Suprapubic skin (tissue), 4 donors: ENCODE data around the gene CCNYL1. TPM values are rescaled to one million over a fixed set of nuclear protein-coding genes. Genes with fewer than 3 reads are reported as not detected.

Experiments
- DNase-seq, 2 donors: peaks; one replicate each; pipeline ENCODE4 v3.0.0-alpha.2; 2019; ENCODE audit warnings: low spot score in 2 of 2
- H3K27ac ChIP-seq: fragments of 200-600 bp; sonication (generic); one replicate; pipeline ENCODE4 v1.5.1; 2019
- H3K27me3 ChIP-seq: fragments of 200-600 bp; sonication (generic); one replicate; pipeline ENCODE4 v1.5.1; 2019
- H3K36me3 ChIP-seq: fragments of 200-600 bp; sonication (generic); one replicate; pipeline ENCODE4 v1.5.1; 2019
- H3K4me1 ChIP-seq: fragments of 200-600 bp; sonication (generic); one replicate; pipeline ENCODE4 v1.5.1; 2019
- H3K4me3 ChIP-seq: fragments of 200-600 bp; sonication (generic); one replicate; pipeline ENCODE4 v1.5.1; 2019; ENCODE audit warnings: mild to moderate bottlenecking
- H3K9me3 ChIP-seq: fragments of 200-600 bp; sonication (generic); one replicate; pipeline ENCODE4 v1.5.1; 2019
- CTCF ChIP-seq, 2 donors: fragments of 200-600 bp in 1 of 2; fragments of 450-650 bp in 1 of 2; sonication (generic) in 1 of 2; IDR thresholded peaks; one replicate each; pipeline ENCODE4 v1.5.1; 2016 to 2019; ENCODE audit warnings: antibody characterized with exemption in 2 of 2, mild to moderate bottlenecking in 1 of 2, moderate library complexity in 1 of 2
- EP300 ChIP-seq: sonication (generic); formaldehyde crosslinking; IDR thresholded peaks from one replicate; pipeline ENCODE4 v1.6.1; 2017; ENCODE audit warnings: antibody characterized with exemption
- POLR2A ChIP-seq, 2 donors: fragments of 450-650 bp; IDR thresholded peaks; one replicate each; pipeline ENCODE4 v1.6.1; 2017; ENCODE audit warnings: antibody characterized with exemption in 2 of 2, mild to moderate bottlenecking in 2 of 2, moderate library complexity in 2 of 2
- POLR2AphosphoS5 ChIP-seq, 3 donors: sonication (generic); formaldehyde crosslinking; IDR thresholded peaks; one replicate each; pipeline ENCODE4 v1.6.1; 2017; ENCODE audit warnings: antibody characterized with exemption in 3 of 3
- WGBS: methylation state at CpG from one replicate; pipeline ENCODE4 v1.1.5; 2018; 5-methylcytosine and 5-hydroxymethylcytosine counted together
- total RNA-seq, 4 donors: library from RNA; depleted of rRNA; stranded (reverse); fragments of >200 nt; gene quantifications; one replicate each; pipeline ENCODE4 v1.1.0, GENCODE V29; 2016

The CCNYL1 gene
- total RNA-seq, 4 donors from 2014 or later: 3.1 to 11.3 (median 5.4) TPM

GRCh38 chr2:207729465-207729998 is 18.1 kb downstream of the CCNYL1 start:
- WGBS: 90% methylated on average over 8 of the region's 8 CpGs
- no peaks in the 10 kb centered on the region for H3K9me3 ChIP-seq
- DNase-seq: no peak
- TF ChIP-seq POLR2A (IDR thresholded peaks at IDR 0.05): no peak
- TF ChIP-seq CTCF (IDR thresholded peaks at IDR 0.05): no peak
- no peak for TF ChIP-seq POLR2AphosphoS5 (IDR thresholded peaks at IDR 0.05)
- no peak for TF ChIP-seq EP300
- no peak overlapping the region for H3K27ac ChIP-seq
- peaks cover 15% of the 10 kb centered on the region for H3K36me3 ChIP-seq
- no peak overlapping the region for H3K4me3 ChIP-seq
- no peaks in the 10 kb centered on the region for H3K4me1 ChIP-seq
- no peaks in the 10 kb centered on the region for H3K27me3 ChIP-seq

GRCh38 chr2:207731138-207731537 is 19.7 kb downstream of the CCNYL1 start:
- WGBS: 100% methylated on average over 1 of the region's 1 CpG
- Histone ChIP-seq H3K9me3 (no peaks in the 10 kb centered on the region), H3K4me1 (no peaks in the 10 kb centered on the region), H3K27me3 (no peaks in the 10 kb centered on the region), H3K4me3 (no peak overlapping the region), H3K27ac (no peak overlapping the region), H3K36me3 (peaks cover 15% of the 10 kb centered on the region)
- no peak for TF ChIP-seq CTCF (IDR thresholded peaks at IDR 0.05)
- no peak for TF ChIP-seq POLR2AphosphoS5 (IDR thresholded peaks at IDR 0.05)
- TF ChIP-seq EP300: no peak
- no peak for TF ChIP-seq POLR2A (IDR thresholded peaks at IDR 0.05)
- no peak for DNase-seq

- no peak for TF ChIP-seq POLR2A (IDR thresholded peaks at IDR 0.05)
- no peak for TF ChIP-seq EP300
- TF ChIP-seq POLR2AphosphoS5 (IDR thresholded peaks at IDR 0.05): no peak
- no peak for TF ChIP-seq CTCF (IDR thresholded peaks at IDR 0.05)
These were observed 22.3 kb downstream of the CCNYL1 start for GRCh38 chr2:207733597-207734240.

GRCh38 chr2:207734264-207734635 is 22.8 kb downstream of the CCNYL1 start:
- 44% methylated on average over 3 of the region's 3 CpGs for WGBS
- no peak for DNase-seq
- H3K9me3 ChIP-seq: no peaks in the 10 kb centered on the region

More at GRCh38 chr2:207733597-207734240, 22.3 kb downstream of the CCNYL1 start:
- peaks cover 15% of the 10 kb centered on the region for H3K36me3 ChIP-seq
- no peak overlapping the region for H3K27ac ChIP-seq
- WGBS: 97% methylated on average over 2 of the region's 2 CpGs
- no peaks in the 10 kb centered on the region for H3K9me3 ChIP-seq
- H3K4me3 ChIP-seq: no peak overlapping the region
- no peaks in the 10 kb centered on the region for H3K4me1 ChIP-seq
- no peaks in the 10 kb centered on the region for H3K27me3 ChIP-seq
- DNase-seq: no peak

More at GRCh38 chr2:207734264-207734635, 22.8 kb downstream of the CCNYL1 start:
- Histone ChIP-seq H3K27ac (no peak overlapping the region), H3K4me3 (no peak overlapping the region), H3K4me1 (no peaks in the 10 kb centered on the region), H3K36me3 (peaks cover 15% of the 10 kb centered on the region), H3K27me3 (no peaks in the 10 kb centered on the region)
- TF ChIP-seq EP300 (no peak), POLR2A (IDR thresholded peaks at IDR 0.05) (no peak), POLR2AphosphoS5 (IDR thresholded peaks at IDR 0.05) (no peak), CTCF (IDR thresholded peaks at IDR 0.05) (peak in 1 of 2 donors; percentile 10)
